Thoracic aorta (tissue), 2 donors: ENCODE data around the gene MORF4L1. TPM values are rescaled to one million over a fixed set of nuclear protein-coding genes. Genes with fewer than 3 reads are reported as not detected.
"Not testable (repeated sequence)": the region's sequence is repeated elsewhere in the genome, so short reads cannot be mapped to it uniquely, and the experiment has no call there.

ENCODE experiments used
- ATAC-seq: fragments of 150-250 bp; one replicate; pipeline ENCODE4 v1.8.0; 2017; ENCODE audit warnings: low read depth; ENCODE audit not compliant: insufficient number of reproducible peaks, low FRiP score
- DNase-seq: peaks from one replicate; pipeline ENCODE4 v3.0.0-alpha.2; 2020; ENCODE audit warnings: low spot score
- H3K27ac ChIP-seq, 2 donors: fragments of 200-600 bp; sonication (generic); 1 replicate in 1 of 2; 2 replicates in 1 of 2; pipeline ENCODE4 v1.5.1; 2016; ENCODE audit warnings: mild to moderate bottlenecking in 2 of 2, moderate library complexity in 2 of 2
- H3K27me3 ChIP-seq: fragments of 200-600 bp; sonication (generic); replicated peaks from 2 replicates; pipeline ENCODE4 v1.6.0; 2016; ENCODE audit warnings: mild to moderate bottlenecking; ENCODE audit not compliant: insufficient read depth
- H3K36me3 ChIP-seq: fragments of 200-600 bp; sonication (generic); one replicate; pipeline ENCODE4 v1.5.1; 2016
- H3K4me1 ChIP-seq, 2 donors: fragments of 200-600 bp; sonication (generic); 1 replicate in 1 of 2; 2 replicates in 1 of 2; pipeline versions ENCODE4 v1.5.1 to v1.6.0; 2016; ENCODE audit warnings: low read depth in 2 of 2, mild to moderate bottlenecking in 1 of 2; ENCODE audit not compliant: control insufficient read depth in 1 of 2
- H3K4me3 ChIP-seq: fragments of 200-600 bp; sonication (generic); 2 replicates; pipeline ENCODE4 v1.5.1; 2016; ENCODE audit warnings: mild to moderate bottlenecking
- H3K9me3 ChIP-seq: fragments of 200-600 bp; sonication (generic); 2 replicates; pipeline ENCODE4 v1.5.1; 2016
- total RNA-seq, 2 donors: library from RNA; depleted of rRNA; stranded (reverse); fragments of >200 nt; gene quantifications; one replicate each; pipeline versions ENCODE4 v1.1.0 to v1.2.3, GENCODE V29; 2016
- TF ChIP-seq, protein P1 (sequence below): fragments of 200-600 bp; sonication (generic); IDR thresholded peaks from one replicate; pipeline ENCODE4 v1.5.1; 2019; ENCODE audit warnings: antibody characterized with exemption

Gene MORF4L1
- total RNA-seq, 2 donors from 2014 or later = 330 to 355 TPM

DNA sequence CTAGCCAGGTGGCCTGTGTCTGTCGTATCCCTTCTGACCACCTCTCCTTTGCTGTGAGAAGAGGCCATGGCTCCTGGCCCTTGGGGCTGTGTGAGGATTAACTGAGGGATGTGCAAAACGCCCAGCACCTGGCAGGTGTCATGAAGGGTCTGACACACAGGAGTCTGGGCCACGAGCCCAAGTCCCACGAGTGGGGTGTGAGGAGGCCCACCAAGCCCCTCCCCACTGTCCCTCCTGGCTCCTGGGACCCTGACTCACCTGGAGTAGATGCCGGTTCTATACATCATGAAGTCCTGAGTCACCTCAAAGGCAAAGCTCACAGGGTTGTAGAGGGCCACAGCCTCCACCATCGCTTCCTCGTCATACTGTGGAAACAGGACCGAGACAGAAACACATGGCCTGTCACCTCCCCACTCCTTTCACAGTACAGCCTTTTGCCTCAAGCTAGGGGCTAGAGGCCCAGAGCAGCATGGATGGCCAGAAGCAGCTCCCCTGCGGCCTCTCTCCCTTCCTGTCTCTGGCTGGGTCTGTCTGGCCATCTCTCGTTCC lies 52.5 kb downstream of the MORF4L1 start:
- no peaks in the 10 kb centered on the region for H3K9me3 ChIP-seq
- ATAC-seq (no peak), DNase-seq (no peak)
- no peak overlapping the region for H3K4me3 ChIP-seq
- TF ChIP-seq, protein P1, sequence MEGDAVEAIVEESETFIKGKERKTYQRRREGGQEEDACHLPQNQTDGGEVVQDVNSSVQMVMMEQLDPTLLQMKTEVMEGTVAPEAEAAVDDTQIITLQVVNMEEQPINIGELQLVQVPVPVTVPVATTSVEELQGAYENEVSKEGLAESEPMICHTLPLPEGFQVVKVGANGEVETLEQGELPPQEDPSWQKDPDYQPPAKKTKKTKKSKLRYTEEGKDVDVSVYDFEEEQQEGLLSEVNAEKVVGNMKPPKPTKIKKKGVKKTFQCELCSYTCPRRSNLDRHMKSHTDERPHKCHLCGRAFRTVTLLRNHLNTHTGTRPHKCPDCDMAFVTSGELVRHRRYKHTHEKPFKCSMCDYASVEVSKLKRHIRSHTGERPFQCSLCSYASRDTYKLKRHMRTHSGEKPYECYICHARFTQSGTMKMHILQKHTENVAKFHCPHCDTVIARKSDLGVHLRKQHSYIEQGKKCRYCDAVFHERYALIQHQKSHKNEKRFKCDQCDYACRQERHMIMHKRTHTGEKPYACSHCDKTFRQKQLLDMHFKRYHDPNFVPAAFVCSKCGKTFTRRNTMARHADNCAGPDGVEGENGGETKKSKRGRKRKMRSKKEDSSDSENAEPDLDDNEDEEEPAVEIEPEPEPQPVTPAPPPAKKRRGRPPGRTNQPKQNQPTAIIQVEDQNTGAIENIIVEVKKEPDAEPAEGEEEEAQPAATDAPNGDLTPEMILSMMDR = no peak
- no peak overlapping the region for H3K27ac ChIP-seq
- H3K36me3 ChIP-seq = peaks cover 55% of the 10 kb centered on the region
- no peaks in the 10 kb centered on the region for H3K27me3 ChIP-seq
- no peaks in the 10 kb centered on the region for H3K4me1 ChIP-seq

DNA sequence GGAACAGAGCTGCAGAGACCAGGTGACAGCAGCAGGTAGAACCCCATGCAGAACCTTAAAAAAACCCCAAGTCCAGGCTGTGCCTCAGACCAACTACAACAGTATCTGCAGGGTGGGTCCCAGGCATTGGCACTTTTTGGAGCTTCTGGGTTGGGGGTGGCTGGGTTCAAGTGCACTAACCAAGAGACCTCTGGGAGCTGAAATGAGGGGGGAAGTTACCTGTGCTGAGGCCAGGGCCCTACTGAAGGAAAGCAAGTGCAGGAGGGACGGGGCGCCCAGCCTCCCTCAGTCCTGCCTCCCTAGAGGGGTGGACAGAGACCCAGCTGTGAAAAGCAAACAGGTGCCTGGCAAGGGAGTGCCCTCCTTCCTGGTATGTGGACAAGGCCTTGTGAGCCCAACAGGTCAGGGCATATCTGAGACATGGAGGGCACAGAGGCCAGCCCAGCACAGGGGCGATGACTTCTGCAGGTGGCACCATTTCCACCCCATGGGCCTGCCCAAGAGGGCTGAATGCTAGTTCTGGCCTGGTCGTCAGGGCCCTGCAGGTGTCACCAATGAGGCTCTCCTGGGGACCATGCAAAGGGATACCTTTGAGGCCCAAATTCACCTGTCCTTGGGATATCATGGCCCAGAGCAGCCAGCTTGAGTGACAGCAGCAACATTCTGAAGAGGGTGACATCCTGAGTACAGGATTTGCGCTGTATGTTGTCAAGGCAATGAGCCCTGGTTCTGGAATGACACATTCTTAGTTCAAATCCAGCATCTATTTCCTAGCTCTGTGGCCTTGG lies 53.5 kb downstream of the MORF4L1 start:
- Histone ChIP-seq H3K27ac (no peak overlapping the region), H3K27me3 (no peaks in the 10 kb centered on the region), H3K4me1 (peaks cover 0 to 6% of the 10 kb centered on the region in 2 donors), H3K4me3 (no peak overlapping the region), H3K9me3 (no peaks in the 10 kb centered on the region), H3K36me3 (peaks cover 53% of the 10 kb centered on the region)
- TF ChIP-seq, protein P1 = no peak
- no peak for DNase-seq
- no peak for ATAC-seq

DNA sequence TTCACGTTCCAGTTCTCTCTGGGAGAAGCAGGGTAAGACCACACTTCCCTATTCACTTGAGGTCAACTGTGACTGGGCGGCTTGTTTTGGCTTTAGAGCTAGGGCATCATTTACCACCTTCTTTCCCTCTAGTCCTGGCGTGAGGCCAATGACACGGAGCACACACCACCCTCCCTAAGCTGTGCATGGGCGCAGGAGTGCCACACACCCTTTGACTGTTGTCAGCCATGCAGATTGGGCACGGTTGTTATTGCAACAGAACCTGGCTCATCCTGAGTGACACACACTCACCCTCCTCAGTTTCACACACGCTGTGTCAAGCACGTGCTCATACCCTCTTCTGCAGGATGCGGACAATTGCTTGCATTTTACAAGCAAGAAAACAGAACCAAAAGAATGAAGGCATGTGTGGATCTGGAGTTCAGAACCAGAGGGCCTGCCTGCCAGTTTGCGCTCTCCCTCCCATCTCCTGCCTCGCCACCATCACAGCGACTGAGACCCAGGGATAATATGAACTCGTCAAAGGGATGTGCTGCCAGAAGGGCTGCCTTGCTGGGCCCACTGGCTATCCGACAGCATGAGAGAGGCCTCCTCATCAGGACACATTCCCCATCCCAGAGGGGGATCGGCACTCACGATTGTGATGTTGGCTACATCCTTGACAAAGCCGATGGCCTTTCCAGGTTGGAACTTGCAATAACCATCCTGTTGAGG lies 54.5 kb downstream of the MORF4L1 start:
- no peak for DNase-seq

DNA sequence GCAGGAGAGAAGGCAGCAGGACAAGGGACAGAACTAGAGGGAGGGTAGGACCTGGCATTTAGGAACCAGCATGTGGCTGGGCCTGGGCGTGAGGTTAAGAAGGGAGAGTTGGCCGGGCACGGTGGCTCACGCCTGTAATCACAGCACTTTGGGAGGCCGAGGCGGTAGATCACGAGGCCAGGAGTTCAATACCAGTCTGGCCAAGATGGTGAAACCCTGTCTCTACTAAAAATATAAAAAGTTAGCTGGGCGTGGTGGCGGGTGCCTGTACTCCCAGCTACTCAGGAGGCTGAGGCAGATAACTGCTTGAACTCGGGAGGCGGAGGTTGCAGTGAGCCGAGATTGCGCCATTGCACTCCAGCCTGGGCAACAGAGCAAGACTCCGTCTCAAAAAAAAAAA lies 55.5 kb downstream of the MORF4L1 start:
- Histone ChIP-seq H3K4me1 (peaks cover 0 to 24% of the 10 kb centered on the region in 2 donors), H3K36me3 (peaks cover 33% of the 10 kb centered on the region)
- H3K4me3 ChIP-seq, H3K9me3 ChIP-seq, ATAC-seq, DNase-seq, H3K27me3 ChIP-seq, H3K27ac ChIP-seq: not testable (repeated sequence)

More for the DNA sequence above, 54.5 kb downstream of the MORF4L1 start:
- no peak overlapping the region for H3K27ac ChIP-seq
- no peak for ATAC-seq
- no peaks in the 10 kb centered on the region for H3K9me3 ChIP-seq
- no peaks in the 10 kb centered on the region for H3K27me3 ChIP-seq
- no peak overlapping the region for H3K4me3 ChIP-seq
- peaks cover 42% of the 10 kb centered on the region for H3K36me3 ChIP-seq
- TF ChIP-seq, protein P1 = no peak
- H3K4me1 ChIP-seq = peaks cover 0 to 16% of the 10 kb centered on the region in 2 donors

DNA sequence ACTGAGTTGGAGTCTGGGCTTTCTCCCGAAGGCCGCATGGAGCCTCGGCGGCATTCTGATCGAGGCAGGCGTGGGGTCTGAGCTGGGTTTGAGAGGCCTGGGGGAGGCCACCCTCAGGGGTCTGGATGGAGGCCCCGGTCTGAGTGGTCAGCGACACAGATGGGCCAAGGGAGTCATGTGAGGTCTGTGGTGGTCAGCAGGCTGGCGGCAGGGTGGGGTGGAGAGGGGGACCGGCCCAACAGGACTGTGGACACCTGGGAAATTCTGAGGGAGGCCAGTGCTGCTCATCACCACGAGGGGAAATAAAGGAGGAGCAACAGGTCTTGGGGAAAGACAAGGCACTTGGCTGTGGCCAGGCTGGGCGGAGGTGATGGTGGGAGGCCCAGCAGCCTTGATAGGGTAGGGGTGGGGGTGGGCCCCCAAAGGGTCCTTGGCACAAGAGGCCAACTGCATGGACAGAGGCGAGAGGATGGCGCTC lies 56.0 kb downstream of the MORF4L1 start:
- no peak for ATAC-seq
- DNase-seq = no peak
- TF ChIP-seq, protein P1 = no peak
- Histone ChIP-seq H3K4me1 (peaks cover 3 to 29% of the 10 kb centered on the region in 2 donors), H3K27me3 (no peaks in the 10 kb centered on the region), H3K36me3 (peaks cover 28% of the 10 kb centered on the region), H3K4me3 (no peak overlapping the region), H3K27ac (no peak overlapping the region), H3K9me3 (no peaks in the 10 kb centered on the region)
